Activated naive CD4-positive, alpha-beta T cell treated with anti-CD3 and anti-CD28 coated beads, Interleukin-2, amount 50 U/mL, for 16 hours (primary cell): ENCODE results near the gene TAPBPL.
"Not testable (repeated sequence)": the region's sequence is repeated elsewhere in the genome, so short reads cannot be mapped to it uniquely, and the experiment has no call there.

Experiments
- DNase-seq: peaks from one replicate; pipeline ENCODE4 v3.0.0-alpha.2; 2020

Gene TAPBPL

GRCh38 chr12:6463858-6464257 is 12.0 kb downstream of the TAPBPL start:
- DNase-seq = no peak

- DNase-seq = no peak
These were observed 12.7 kb downstream of the TAPBPL start for GRCh38 chr12:6464531-6464930.

GRCh38 chr12:6465467-6466183 is 13.8 kb downstream of the TAPBPL start:
- DNase-seq = no peak

GRCh38 chr12:6466184-6466573 is 14.3 kb downstream of the TAPBPL start:
- DNase-seq = no peak

GRCh38 chr12:6466751-6467150 is 14.9 kb downstream of the TAPBPL start:
- DNase-seq = not testable (repeated sequence)

- not testable (repeated sequence) for DNase-seq
These were observed 15.9 kb downstream of the TAPBPL start for GRCh38 chr12:6467571-6468282.

GRCh38 chr12:6468283-6468575 is 16.4 kb downstream of the TAPBPL start:
- no peak for DNase-seq

GRCh38 chr12:6469092-6469491 is 17.2 kb downstream of the TAPBPL start:
- no peak for DNase-seq

GRCh38 chr12:6469609-6470374 is 17.9 kb downstream of the TAPBPL start:
- DNase-seq = no peak

- peak; percentile 98 for DNase-seq
These were observed 18.7 kb downstream of the TAPBPL start, which contains the start of gene VAMP1 for GRCh38 chr12:6470375-6471163. Gene VAMP1, minus strand, starts transcription at chr12:6470677. Its CDS starts 146 bp downstream, at chr12:6470531.

GRCh38 chr12:6471989-6472360 is 20.1 kb downstream of the TAPBPL start:
- DNase-seq = no peak

GRCh38 chr12:6472491-6472890 is 20.6 kb downstream of the TAPBPL start:
- DNase-seq = no peak

GRCh38 chr12:6475233-6475975 is 23.6 kb downstream of the TAPBPL start:
- not testable (repeated sequence) for DNase-seq

GRCh38 chr12:6476489-6476888 is 24.6 kb downstream of the TAPBPL start:
- DNase-seq = no peak

- DNase-seq = not testable (repeated sequence)
These were observed 25.9 kb downstream of the TAPBPL start for GRCh38 chr12:6477601-6478377.

GRCh38 chr12:6478416-6478815 is 26.6 kb downstream of the TAPBPL start:
- DNase-seq = no peak

GRCh38 chr12:6488240-6488639 is 36.4 kb downstream of the TAPBPL start:
- DNase-seq = no peak

GRCh38 chr12:6489449-6489848 is 37.6 kb downstream of the TAPBPL start:
- DNase-seq = no peak

- DNase-seq = not testable (repeated sequence)
These were observed 38.8 kb downstream of the TAPBPL start for GRCh38 chr12:6490673-6491072.

- DNase-seq = peak; percentile 99
These were observed 41.1 kb downstream of the TAPBPL start, which contains the start of gene MRPL51 for GRCh38 chr12:6492838-6493496. Gene MRPL51, minus strand, starts transcription at chr12:6493262. Its CDS starts 126 bp downstream, at chr12:6493136.
